Cardiac fibroblast (primary cell): ENCODE results near the gene NYAP2.

Experiments
- DNase-seq, 2 donors: peaks; one replicate each; pipeline versions ENCODE4 v3.0.0 to v3.0.0-alpha.2; 2010; ENCODE audit warnings: low read depth in 2 of 2
- H3K4me3 ChIP-seq, 2 donors: replicated peaks in 1 of 2; 1 replicate in 1 of 2; 2 replicates in 1 of 2; pipeline ENCODE4 v1.5.1; 2011; ENCODE audit warnings: low read depth in 2 of 2, low read length in 2 of 2, mild to moderate bottlenecking in 2 of 2, moderate library complexity in 1 of 2
- CTCF ChIP-seq: IDR thresholded peaks from one replicate; pipeline ENCODE4 v1.5.1; 2011; ENCODE audit warnings: low read depth, mild to moderate bottlenecking, low read length, inconsistent platforms

NYAP2 gene

GRCh38 chr2:225422145-225422544 lies 22.6 kb downstream of the NYAP2 start:
- no peak for DNase-seq
- no peak for TF ChIP-seq CTCF
- no peak overlapping the region for H3K4me3 ChIP-seq

GRCh38 chr2:225425284-225425683 lies 25.8 kb downstream of the NYAP2 start:
- no peak for TF ChIP-seq CTCF
- no peak overlapping the region for H3K4me3 ChIP-seq
- no peak for DNase-seq

- H3K4me3 ChIP-seq = no peak overlapping the region
- DNase-seq = no peak
- no peak for TF ChIP-seq CTCF
These were observed 28.9 kb downstream of the NYAP2 start for GRCh38 chr2:225428360-225428759.

DNA sequence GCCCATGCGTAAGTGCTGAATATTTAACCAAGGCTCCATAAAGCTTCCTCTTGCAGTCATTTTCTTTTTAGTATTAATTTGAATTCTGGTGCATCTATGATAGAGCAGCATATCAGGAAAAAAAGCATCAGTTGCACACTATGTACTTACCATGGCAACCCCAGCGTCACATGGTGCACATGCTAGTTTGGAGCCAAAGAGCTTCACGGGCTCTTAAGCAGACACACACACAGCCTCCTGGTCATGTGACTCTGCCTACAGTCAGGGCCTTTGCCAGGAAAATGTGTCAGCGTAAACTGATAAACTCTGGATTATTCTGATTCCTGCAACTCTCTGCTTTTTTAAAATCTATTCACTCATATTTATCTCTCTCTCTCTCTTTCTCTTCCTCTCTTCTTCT lies 30.2 kb downstream of the NYAP2 start:
- peak; percentile 4 to 11 for DNase-seq
- no peak for TF ChIP-seq CTCF

DNA sequence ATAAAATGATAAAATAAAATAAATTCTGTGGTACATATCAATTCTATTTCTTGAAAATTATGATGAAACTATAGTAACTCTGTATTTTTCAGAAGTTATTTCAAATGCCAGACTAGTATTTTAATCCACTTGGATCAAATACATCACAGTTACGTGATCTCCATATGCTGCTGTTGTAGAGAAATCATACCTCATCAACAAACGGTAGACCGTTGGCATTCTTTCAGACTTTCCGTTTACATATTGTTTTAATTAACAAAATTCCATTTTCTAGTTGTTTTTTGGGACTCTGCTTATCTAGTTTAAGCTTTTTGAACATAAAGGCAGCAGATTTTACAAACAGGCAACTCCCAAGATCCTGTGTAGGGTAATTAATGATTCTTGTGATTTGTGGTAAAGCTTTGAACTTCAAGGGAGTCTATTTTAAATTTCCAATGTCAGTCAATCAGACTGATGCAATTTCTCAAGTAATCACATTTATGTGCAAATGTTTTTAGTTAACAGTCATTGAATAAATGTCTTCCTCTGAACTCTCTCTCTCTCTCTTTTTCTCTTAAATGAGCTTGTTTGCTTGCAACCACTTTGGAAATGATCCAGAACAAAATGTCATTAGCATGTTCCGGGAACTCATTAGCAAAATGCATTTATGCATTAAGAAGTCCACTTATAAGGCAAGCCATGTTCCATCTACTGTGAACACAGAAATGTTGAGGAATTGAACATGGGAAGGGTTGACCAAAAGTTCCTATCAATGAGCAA lies 31.8 kb downstream of the NYAP2 start:
- TF ChIP-seq CTCF = no peak
- no peak overlapping the region for H3K4me3 ChIP-seq
- DNase-seq = no peak

More for the DNA sequence above, 30.2 kb downstream of the NYAP2 start:
- no peak overlapping the region for H3K4me3 ChIP-seq

- DNase-seq = no peak
- no peak for TF ChIP-seq CTCF
- no peak overlapping the region for H3K4me3 ChIP-seq
These were observed 34.5 kb downstream of the NYAP2 start for GRCh38 chr2:225434014-225434413.

GRCh38 chr2:225437319-225437718 lies 37.8 kb downstream of the NYAP2 start:
- TF ChIP-seq CTCF = no peak
- no peak overlapping the region for H3K4me3 ChIP-seq
- no peak for DNase-seq
